Breast epithelium (tissue), 3 donors: ENCODE data around the gene VPS16.

Experiments
- POLR2A ChIP-seq: fragments of 450-650 bp; IDR thresholded peaks from one replicate; pipeline ENCODE4 v1.6.1; 2016; ENCODE audit warnings: antibody characterized with exemption, mild to moderate bottlenecking, moderate library complexity
- POLR2AphosphoS5 ChIP-seq, 3 donors: sonication (generic); formaldehyde crosslinking; IDR thresholded peaks; one replicate each; pipeline ENCODE4 v1.6.1; 2017; ENCODE audit warnings: antibody characterized with exemption in 3 of 3
- TF ChIP-seq, protein P1 (sequence below), 3 donors: fragments of 450-650 bp; IDR thresholded peaks; one replicate each; pipeline ENCODE4 v1.5.1; 2016 to 2017; ENCODE audit warnings: antibody characterized with exemption in 3 of 3, mild to moderate bottlenecking in 3 of 3, moderate library complexity in 3 of 3

DNA sequence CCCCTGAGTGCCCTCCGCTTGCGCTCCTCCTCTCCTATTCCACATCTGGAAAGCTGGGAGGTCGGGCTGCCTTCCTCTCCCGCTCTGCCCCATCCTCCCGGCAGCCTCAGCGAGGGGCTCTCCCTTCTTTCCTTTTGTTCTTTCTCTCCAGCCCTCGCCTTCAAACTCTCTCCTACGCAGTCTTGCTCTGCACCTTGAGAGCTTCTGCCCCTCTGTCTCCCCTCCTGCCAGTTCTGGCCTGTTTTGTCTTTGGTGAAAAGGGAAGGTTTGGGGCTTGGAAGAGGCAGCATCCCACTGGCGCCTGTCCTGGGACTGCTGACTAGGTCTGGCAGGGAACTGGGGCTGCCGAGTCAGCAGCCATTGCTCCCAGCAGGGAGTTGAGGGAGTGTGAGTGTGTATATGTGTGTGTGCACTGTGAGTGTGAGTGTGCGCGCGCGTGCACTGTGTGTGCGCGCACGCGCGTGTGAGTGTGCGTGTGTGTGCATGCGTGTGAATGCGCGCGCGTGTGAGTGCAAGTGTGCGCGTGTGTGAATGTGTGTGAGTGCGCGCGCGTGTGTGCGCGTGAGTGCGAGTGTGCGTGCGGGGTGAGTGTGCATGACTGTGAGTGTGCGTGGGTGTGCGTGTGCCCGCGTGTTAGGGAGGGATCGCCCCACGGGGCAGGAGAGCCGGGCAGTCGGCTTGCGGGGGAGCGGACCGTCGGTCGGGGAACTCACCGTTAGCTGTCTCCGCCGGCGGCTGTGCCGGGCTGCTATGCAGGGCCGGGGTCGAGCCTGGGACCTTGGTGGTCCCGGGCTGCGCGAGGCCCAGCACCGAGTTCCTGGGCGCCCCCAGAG is 40.6 kb upstream of the VPS16 start:
- TF ChIP-seq, protein P1, sequence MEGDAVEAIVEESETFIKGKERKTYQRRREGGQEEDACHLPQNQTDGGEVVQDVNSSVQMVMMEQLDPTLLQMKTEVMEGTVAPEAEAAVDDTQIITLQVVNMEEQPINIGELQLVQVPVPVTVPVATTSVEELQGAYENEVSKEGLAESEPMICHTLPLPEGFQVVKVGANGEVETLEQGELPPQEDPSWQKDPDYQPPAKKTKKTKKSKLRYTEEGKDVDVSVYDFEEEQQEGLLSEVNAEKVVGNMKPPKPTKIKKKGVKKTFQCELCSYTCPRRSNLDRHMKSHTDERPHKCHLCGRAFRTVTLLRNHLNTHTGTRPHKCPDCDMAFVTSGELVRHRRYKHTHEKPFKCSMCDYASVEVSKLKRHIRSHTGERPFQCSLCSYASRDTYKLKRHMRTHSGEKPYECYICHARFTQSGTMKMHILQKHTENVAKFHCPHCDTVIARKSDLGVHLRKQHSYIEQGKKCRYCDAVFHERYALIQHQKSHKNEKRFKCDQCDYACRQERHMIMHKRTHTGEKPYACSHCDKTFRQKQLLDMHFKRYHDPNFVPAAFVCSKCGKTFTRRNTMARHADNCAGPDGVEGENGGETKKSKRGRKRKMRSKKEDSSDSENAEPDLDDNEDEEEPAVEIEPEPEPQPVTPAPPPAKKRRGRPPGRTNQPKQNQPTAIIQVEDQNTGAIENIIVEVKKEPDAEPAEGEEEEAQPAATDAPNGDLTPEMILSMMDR (IDR thresholded peaks at IDR 0.05): no peak
- TF ChIP-seq POLR2AphosphoS5 (IDR thresholded peaks at IDR 0.05) (no peak), POLR2A (no peak)
